ENCODE data around the gene HOXC11.

HOXC11 gene

DNA sequence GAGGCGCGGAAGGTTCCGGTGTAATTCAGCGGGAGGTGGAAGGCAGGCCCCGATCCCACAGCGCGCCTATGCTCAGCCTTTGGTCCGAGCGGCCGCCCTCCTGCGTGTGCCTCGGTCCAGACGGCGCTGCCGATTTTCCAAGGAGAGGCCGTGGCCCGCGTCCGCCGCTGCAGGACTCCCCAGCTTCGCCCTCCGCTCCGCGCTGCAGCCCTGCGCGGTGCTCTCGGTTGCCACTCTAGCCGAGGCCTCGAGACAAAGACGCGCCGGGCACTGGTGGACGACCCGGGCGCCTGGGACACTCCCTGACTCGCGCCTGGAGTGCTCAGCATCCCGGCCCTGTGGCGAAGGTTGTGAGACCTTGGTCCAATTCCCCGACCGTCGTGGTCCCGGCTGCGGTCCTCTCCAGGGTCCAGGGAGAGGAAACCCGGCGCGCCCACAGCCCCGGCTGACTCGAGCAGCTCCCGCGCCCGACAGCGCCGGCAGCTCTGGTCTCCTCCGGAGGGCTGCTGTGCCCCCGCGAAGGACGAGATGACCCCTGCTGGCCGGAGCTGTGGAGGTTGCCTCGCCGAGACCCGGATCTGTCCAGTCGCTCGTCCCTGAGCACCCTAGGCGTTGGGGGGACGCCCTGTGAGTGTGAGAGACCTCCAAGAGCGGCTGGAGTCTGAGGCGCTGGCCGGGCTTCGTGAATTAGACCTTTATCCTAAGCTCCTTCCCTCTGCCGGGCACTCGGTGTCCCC, 11.7 kb upstream of the HOXC11 start:
- H3K4me3 ChIP-seq (ENCODE audit: low read depth, low read length), result no peak overlapping the region
- TF ChIP-seq, protein P1, sequence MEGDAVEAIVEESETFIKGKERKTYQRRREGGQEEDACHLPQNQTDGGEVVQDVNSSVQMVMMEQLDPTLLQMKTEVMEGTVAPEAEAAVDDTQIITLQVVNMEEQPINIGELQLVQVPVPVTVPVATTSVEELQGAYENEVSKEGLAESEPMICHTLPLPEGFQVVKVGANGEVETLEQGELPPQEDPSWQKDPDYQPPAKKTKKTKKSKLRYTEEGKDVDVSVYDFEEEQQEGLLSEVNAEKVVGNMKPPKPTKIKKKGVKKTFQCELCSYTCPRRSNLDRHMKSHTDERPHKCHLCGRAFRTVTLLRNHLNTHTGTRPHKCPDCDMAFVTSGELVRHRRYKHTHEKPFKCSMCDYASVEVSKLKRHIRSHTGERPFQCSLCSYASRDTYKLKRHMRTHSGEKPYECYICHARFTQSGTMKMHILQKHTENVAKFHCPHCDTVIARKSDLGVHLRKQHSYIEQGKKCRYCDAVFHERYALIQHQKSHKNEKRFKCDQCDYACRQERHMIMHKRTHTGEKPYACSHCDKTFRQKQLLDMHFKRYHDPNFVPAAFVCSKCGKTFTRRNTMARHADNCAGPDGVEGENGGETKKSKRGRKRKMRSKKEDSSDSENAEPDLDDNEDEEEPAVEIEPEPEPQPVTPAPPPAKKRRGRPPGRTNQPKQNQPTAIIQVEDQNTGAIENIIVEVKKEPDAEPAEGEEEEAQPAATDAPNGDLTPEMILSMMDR (IDR thresholded peaks at IDR 0.05; ENCODE audit: low read depth, low read length), result no peak

DNA sequence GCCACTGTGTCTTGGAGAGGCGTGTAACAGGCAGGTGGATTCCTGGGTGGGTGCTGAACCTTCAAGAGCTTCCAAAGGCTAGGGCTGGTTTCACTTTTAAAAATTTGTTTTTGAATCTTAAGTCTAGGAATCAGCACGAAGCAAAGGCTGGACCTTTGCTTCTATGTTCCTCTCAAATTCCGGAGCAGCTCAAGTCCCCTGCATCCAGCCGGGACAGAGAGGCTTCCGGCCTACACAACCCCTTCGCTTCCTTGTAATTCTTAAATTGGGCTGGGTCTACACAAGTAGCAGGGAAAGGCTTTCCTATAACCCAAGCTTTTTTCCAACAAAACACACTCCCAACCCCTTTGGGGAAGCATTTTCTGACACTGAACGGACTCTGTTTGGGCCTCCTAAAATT, 9.9 kb upstream of the HOXC11 start:
- TF ChIP-seq, protein P1 (IDR thresholded peaks at IDR 0.05; ENCODE audit: low read depth, low read length), result no peak
- no peak overlapping the region for H3K4me3 ChIP-seq (ENCODE audit: low read depth, low read length)

DNA sequence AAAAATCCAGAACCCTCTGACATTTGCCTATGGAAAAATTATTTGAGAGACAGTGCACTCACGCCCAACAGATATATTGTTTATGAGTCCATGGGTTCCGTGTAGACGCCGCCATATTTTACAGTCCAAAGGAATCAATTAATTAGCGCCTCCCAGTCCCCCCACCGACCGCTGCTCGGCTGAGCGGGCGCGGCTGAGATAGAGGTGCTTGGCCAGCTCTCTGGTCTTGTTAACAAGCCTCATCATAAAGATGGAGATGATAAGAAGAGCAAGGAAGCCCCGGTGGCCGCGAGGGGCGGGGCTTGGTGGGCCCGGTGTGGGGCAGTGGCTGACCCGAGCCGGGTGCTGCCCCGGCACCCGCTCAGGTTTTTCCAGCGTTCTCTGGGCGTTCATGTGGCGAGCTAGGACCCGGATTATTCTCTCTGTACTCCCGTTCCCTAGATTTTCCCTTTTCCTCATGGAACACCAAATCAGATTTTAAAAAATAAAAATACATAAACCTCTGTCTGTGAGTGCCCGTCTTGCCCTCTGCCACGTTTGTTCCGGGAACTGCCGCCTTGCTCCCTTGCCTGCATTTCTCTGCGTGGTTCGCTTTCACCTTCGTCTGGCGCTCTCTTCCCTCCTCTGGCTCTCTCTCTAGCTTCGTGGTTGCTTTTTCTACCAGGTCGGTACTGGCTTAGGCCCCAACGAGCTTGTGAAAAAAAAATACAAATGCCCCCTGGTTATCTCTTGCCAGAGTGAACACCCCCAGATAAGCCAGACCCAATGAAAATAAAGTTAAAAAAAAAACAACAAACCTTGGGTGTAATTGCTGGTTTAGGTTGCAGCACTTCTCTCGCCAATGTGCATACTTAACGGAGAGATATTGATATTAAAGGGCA, 9.3 kb upstream of the HOXC11 start:
- H3K4me3 ChIP-seq (ENCODE audit: low read depth, low read length), result no peak overlapping the region
- TF ChIP-seq, protein P1 (IDR thresholded peaks at IDR 0.05; ENCODE audit: low read depth, low read length), result no peak

DNA sequence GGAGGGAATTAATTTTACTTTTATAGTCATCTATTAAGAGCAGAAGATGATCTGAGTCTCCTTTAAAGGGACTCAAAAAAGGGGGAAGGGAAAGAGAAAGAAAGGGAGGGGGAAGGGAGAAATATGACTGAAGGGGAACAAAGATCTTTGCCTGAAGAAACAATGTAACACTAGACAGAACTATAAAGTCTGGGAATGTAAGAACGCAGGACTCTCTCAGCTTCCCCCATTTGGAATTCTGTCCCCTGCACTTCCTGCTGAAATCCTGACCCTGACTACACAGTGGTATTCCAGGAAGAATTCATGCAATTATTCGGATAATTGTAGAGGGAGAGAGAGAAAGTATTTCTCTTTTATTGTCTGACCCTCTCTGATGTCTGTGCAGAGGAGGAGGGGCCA, 8.6 kb upstream of the HOXC11 start:
- H3K4me3 ChIP-seq (ENCODE audit: low read depth, low read length), result no peak overlapping the region
- TF ChIP-seq, protein P1 (IDR thresholded peaks at IDR 0.05; ENCODE audit: low read depth, low read length), result no peak

DNA sequence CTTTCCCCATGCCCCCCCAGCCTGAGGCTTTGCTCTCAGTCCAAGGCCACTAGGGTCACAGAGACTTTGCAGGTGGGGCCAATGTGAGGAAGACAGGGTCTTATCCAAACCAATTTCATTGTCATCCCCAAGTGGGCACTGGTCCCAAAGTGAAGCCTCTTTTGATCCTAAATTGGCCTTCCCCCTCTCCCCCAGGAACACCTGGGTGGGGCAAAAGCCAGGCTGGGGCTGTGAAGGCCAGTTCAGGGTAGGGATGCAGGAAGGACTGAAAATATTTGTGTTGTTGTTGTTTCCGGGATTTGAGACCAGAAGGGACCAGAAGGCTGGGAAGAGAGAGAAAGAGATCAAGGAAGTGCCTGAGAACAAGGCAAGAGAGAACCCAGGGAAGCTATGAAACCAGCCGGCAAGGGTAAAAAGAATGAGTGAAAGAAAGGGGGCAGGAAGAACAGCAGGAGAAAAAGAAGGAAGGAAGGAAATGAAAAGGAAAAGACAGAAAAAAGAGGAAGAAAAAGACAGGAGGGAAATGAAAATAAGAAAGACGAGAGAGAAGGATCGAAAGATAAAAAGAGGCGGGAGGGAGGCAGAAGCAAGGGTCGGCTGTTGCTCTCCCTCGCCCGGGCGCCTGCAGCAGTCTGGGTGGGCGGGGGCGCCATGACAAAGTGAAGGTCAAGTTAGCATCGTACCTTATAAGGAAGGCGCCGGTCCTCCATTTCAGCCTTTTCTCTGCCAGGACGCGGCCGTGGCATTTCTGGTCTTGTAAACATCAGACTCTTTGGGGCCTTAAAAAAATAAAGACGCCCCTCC, 7.4 kb upstream of the HOXC11 start:
- H3K4me3 ChIP-seq (ENCODE audit: low read depth, low read length), result no peak overlapping the region
- TF ChIP-seq, protein P1 (IDR thresholded peaks at IDR 0.05; ENCODE audit: low read depth, low read length), result no peak

DNA sequence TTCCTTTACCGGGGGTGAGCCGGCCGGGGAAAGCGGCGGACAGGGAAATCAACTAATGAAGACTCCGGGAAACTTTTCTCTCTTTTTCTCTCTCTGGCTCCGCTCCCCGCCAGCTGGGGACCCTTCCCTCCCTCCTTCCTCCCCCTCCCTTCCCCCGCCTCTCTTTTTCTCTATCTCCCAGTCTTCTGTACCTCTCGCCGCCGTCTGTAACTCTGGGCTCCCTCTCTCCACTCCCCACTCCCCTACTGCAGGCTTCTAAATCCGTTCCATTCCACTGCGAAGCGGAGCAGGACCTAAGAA, 6.9 kb upstream of the HOXC11 start:
- TF ChIP-seq, protein P1 (IDR thresholded peaks at IDR 0.05; ENCODE audit: low read depth, low read length), result no peak
- H3K4me3 ChIP-seq (ENCODE audit: low read depth, low read length), result no peak overlapping the region

All from WI38 (cell line).